GM18861 (cell line): ENCODE results near the gene C9orf43.
"Not testable (repeated sequence)": the region's sequence is repeated elsewhere in the genome, so short reads cannot be mapped to it uniquely, and the experiment has no call there.

ENCODE experiments used
- ATAC-seq: cut with Tn5 transposase; IDR thresholded peaks from one replicate; pipeline ENCODE4 v1.9.1; 2021; ENCODE audit not compliant: unreplicated experiment

Gene C9orf43

GRCh38 chr9:113381441-113381840, 29.1 kb upstream of the C9orf43 start:
- not testable (repeated sequence) for ATAC-seq

GRCh38 chr9:113381909-113382411, 28.6 kb upstream of the C9orf43 start:
- ATAC-seq = no peak

GRCh38 chr9:113386571-113387393, 23.8 kb upstream of the C9orf43 start:
- ATAC-seq = no peak

- no peak for ATAC-seq
Measured at GRCh38 chr9:113387560-113388230, 22.9 kb upstream of the C9orf43 start.

GRCh38 chr9:113388833-113389232, 21.7 kb upstream of the C9orf43 start:
- ATAC-seq = no peak

GRCh38 chr9:113389451-113389850, 21.1 kb upstream of the C9orf43 start:
- no peak for ATAC-seq

GRCh38 chr9:113390192-113390960, 20.2 kb upstream of the C9orf43 start:
- no peak for ATAC-seq

- ATAC-seq = no peak
Measured at GRCh38 chr9:113391917-113392316, 18.6 kb upstream of the C9orf43 start.

GRCh38 chr9:113393281-113393680, 17.3 kb upstream of the C9orf43 start:
- ATAC-seq = no peak

- no peak for ATAC-seq
Measured at GRCh38 chr9:113395000-113395861, 15.3 kb upstream of the C9orf43 start.

- ATAC-seq = no peak
Measured at GRCh38 chr9:113397203-113397631, 13.3 kb upstream of the C9orf43 start.

- ATAC-seq = no peak
Measured at GRCh38 chr9:113398796-113399195, 11.8 kb upstream of the C9orf43 start.

- ATAC-seq = no peak
Measured at GRCh38 chr9:113399646-113400200, 10.8 kb upstream of the C9orf43 start.

GRCh38 chr9:113401027-113401792, 9.3 kb upstream of the C9orf43 start, which contains the start of gene ALAD:
TSS of gene ALAD (minus strand) at chr9:113401284. CDS start at chr9:113393559, 7,725 bp downstream.
- ATAC-seq = peak; percentile 92

GRCh38 chr9:113403646-113404045, 6.9 kb upstream of the C9orf43 start:
- ATAC-seq = no peak

GRCh38 chr9:113406353-113406752, 4.2 kb upstream of the C9orf43 start:
- ATAC-seq = not testable (repeated sequence)

- ATAC-seq = not testable (repeated sequence)
Measured at GRCh38 chr9:113406873-113407511, 3.6 kb upstream of the C9orf43 start.

GRCh38 chr9:113409481-113409880, 1.1 kb upstream of the C9orf43 start:
- no peak for ATAC-seq

- no peak for ATAC-seq
Measured at GRCh38 chr9:113409883-113410206, 702 bp upstream of the C9orf43 start.
